Fibroblast of villous mesenchyme (primary cell): ENCODE measurements around the gene ZNF544. TPM values are rescaled to one million over a fixed set of nuclear protein-coding genes. Genes with fewer than 3 reads are reported as not detected.

Source experiments
- DNase-seq: peaks from one replicate; pipeline ENCODE4 v3.0.0-alpha.2; 2010; ENCODE audit warnings: low read depth
- H3K4me3 ChIP-seq: 2 replicates; pipeline ENCODE4 v1.5.1; 2011; ENCODE audit warnings: low read depth, mild to moderate bottlenecking, low read length
- CTCF ChIP-seq: IDR thresholded peaks from 2 replicates; pipeline ENCODE4 v1.5.1; 2012; ENCODE audit warnings: low read depth, mild to moderate bottlenecking, low read length; ENCODE audit not compliant: insufficient read depth
- total RNA-seq: library from RNA; depleted of rRNA; stranded (reverse); fragments of >200 nt; gene quantifications from 2 replicates; pipeline ENCODE4 v1.2.3, GENCODE V29; 2012

ZNF544 gene
- total RNA-seq, 1 donor, result 47.5 TPM

DNA sequence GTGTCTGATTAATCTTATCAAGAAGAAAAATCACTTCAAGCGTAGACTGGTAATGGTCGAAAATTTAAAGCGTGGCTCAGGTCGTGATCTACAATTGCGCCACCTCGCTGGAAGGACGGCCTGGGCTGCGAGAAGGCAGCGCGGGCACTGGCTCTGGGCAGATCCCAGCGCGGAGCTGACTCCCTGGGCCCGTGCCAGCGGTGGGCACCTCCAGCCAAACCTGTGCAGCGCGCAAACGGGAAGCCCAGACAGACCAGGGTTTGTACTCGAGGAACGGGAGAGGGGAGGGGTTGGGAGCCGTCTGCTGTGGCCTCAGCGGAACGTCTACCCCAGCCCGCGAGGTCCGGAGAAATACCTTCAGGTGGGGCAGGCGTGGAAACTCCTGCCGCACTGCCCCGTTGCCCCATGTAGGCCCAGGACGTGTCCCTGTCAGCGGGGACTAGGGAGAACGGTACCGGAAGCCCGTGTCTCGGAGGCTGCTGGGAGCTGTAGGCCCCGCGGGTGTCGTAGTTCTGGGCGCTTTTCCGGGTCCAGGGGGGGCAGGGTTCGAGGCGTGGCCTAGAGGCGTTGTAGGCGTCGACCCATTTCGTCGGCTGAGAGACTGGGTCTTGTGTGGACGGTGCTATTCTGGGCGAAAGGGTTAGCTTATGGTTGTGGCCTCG, 24.8 kb upstream of the ZNF544 start:
- TF ChIP-seq CTCF, result no peak
- no peak for DNase-seq
- H3K4me3 ChIP-seq, result no peak overlapping the region

GRCh38 chr19:58204566-58204965, 24.1 kb upstream of the ZNF544 start:
- DNase-seq, result no peak
- H3K4me3 ChIP-seq, result no peak overlapping the region
- TF ChIP-seq CTCF, result no peak

GRCh38 chr19:58209577-58209976, 19.1 kb upstream of the ZNF544 start:
- no peak overlapping the region for H3K4me3 ChIP-seq
- no peak for TF ChIP-seq CTCF
- DNase-seq, result no peak

DNA sequence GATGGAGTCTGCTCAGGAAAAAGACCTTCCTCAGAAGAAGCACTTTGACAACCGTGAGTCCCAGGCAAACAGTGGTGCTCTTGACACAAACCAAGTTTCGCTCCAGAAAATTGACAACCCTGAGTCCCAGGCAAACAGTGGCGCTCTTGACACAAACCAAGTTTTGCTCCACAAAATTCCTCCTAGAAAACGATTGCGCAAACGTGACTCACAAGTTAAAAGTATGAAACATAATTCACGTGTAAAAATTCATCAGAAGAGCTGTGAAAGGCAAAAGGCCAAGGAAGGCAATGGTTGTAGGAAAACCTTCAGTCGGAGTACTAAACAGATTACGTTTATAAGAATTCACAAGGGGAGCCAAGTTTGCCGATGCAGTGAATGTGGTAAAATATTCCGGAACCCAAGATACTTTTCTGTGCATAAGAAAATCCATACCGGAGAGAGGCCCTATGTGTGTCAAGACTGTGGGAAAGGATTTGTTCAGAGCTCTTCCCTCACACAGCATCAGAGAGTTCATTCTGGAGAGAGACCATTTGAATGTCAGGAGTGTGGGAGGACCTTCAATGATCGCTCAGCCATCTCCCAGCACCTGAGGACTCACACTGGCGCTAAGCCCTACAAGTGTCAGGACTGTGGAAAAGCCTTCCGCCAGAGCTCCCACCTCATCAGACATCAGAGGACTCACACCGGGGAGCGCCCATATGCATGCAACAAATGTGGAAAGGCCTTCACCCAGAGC, 16.2 kb upstream of the ZNF544 start:
- no peak for TF ChIP-seq CTCF
- DNase-seq, result no peak
- no peak overlapping the region for H3K4me3 ChIP-seq

- no peak overlapping the region for H3K4me3 ChIP-seq
- DNase-seq, result no peak
- no peak for TF ChIP-seq CTCF
These were observed 15.7 kb upstream of the ZNF544 start for GRCh38 chr19:58213075-58213369.

DNA sequence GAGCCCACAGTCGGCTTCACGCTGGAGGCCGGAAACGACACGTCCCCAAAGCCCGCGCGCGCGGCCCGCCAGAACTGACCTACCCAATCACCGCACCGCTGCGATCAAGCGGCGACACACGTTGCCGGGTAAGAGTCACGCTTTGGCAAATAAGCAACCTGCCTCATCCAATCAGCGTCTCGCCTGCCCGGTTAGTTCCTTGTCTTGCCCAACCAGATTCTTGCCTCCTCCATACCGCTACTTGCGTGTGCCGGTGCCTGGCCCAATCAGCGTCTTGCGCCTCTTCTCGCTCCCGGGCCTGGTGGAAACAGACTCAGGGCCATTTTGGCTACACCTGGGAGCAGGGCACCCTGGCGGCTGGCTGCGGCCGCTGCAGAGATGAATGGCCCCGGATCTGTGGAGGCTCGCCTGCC, 11.6 kb upstream of the ZNF544 start:
- no peak for TF ChIP-seq CTCF
- no peak for DNase-seq

More for the DNA sequence above, 11.6 kb upstream of the ZNF544 start:
- no peak overlapping the region for H3K4me3 ChIP-seq
